ENCODE data around the gene SIX5.

The SIX5 gene

GRCh38 chr19:45792470-45793177, 23.6 kb upstream of the SIX5 start, which contains the start of gene DMWD:
Gene DMWD (minus strand): TSS chr19:45792845. CDS start chr19:45792756, 89 bp downstream.
- peak; percentile 99 for DNase-seq (ENCODE audit: low read depth)

GRCh38 chr19:45791744-45792469, 22.9 kb upstream of the SIX5 start:
- DNase-seq (ENCODE audit: low read depth): no peak

DNA sequence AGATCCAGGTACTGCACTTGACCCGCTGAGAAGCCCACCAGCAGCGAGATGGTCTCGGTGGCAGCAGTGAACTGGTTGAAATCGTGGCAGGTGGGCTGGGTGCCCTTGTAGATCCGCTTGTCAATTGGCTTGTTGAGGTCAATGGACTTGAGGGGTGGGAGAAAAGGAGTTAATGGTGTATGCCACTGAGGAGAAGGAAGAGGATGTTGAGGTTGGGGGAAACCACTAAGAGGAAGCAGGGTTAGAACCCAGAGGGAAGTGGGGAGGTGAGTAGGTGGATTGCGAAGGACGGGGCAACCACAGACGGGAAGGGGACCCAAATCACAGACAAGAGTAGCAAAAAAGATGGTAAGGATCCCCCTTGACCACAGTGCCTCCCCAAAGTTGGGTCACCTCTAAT, 21.9 kb upstream of the SIX5 start:
- DNase-seq (ENCODE audit: low read depth): no peak

DNA sequence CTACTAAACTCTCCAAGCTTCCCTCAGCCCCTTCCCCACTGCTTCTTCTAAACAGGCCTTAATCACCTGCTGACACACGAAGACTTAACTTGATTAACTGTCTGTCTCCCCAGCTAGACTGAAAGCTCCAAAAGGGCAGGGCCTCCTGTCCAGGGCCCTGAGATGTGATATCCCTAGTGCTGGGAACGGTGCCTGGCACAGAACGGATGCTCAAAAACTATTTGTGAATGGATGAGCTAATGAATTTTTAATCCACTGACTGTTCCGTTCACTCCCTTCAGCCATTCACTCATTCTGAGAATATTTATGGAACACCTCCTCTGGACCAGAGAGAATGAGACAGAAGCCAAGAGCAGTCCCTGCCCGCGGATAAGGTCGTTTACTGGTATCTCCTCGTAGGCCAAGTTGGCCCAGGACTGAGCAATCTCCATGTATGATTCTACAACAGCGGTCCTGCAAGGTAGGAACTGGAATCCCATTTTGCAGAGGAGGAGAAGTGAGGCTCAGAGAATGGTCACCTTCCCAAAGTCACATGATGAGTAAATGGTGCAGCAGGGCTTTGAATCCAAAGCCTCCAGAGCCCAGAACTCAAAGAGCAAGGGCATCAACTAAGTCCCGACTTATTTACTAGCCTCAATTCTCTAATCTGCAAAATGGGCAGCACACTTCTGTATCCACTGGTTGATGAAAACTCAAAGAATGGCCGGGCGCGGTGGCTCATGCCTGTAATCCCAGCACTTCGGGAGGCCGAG, 20.2 kb upstream of the SIX5 start:
- DNase-seq (ENCODE audit: low read depth): no peak

DNA sequence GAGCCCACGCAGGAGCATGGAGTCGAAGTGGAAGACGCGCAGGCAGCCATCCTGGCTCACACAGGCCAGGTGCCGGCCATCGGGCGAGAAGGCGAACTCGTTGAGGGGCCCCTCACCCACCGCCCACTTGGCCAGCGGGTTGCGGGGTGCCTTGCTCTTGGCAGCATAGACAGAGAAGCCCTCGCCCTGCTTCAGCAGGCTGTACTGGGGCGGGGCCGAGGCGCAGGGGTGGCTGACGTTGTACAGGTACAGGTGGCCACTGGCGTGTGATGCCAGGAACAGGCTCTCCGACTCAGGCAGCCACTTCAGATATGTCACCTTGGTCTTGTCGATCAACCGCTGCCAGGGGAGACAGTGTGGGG, 17.5 kb upstream of the SIX5 start:
- DNase-seq (ENCODE audit: low read depth): no peak

DNA sequence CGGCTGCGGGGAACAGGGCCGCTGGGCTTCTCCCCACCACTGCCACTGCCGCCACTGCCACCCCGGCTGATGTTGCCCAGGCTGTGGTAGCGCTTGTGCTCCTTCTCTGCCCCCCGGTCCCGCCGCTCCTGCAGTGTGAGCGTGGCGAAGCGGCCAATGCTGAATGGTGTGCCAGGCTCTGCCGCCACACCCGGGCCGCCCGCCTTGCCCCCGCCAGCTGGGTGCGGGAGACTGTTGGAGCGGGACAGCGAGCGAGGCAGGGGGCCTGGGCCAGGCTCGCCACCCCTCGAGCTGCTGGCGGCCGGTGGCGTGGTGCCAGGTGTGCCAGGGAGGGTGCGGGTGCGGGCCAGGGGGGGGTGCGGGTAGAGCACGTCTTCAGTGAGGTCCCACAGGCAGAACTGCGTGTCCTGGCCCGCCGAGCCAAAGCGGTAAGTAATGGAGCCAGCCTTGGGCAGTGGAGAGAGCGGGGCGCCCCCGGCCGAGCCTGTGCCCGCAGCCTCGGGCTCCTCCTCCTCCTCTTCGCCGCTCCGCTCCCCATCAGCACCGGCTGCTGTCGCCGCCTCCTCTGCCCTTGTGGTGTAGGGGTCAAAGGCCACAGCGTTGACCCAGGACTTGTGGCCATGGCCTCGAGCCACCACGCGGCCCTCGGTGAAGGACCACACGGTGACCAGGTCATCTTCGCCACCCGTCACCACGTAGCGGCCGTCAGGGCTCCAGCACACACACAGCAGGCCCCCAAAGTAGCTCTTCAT, 16.9 kb upstream of the SIX5 start:
- DNase-seq (ENCODE audit: low read depth): no peak

GRCh38 chr19:45785097-45785496, 16.0 kb upstream of the SIX5 start:
- DNase-seq (ENCODE audit: low read depth): no peak

GRCh38 chr19:45784096-45784495, 15.0 kb upstream of the SIX5 start:
- DNase-seq (ENCODE audit: low read depth): no peak

DNA sequence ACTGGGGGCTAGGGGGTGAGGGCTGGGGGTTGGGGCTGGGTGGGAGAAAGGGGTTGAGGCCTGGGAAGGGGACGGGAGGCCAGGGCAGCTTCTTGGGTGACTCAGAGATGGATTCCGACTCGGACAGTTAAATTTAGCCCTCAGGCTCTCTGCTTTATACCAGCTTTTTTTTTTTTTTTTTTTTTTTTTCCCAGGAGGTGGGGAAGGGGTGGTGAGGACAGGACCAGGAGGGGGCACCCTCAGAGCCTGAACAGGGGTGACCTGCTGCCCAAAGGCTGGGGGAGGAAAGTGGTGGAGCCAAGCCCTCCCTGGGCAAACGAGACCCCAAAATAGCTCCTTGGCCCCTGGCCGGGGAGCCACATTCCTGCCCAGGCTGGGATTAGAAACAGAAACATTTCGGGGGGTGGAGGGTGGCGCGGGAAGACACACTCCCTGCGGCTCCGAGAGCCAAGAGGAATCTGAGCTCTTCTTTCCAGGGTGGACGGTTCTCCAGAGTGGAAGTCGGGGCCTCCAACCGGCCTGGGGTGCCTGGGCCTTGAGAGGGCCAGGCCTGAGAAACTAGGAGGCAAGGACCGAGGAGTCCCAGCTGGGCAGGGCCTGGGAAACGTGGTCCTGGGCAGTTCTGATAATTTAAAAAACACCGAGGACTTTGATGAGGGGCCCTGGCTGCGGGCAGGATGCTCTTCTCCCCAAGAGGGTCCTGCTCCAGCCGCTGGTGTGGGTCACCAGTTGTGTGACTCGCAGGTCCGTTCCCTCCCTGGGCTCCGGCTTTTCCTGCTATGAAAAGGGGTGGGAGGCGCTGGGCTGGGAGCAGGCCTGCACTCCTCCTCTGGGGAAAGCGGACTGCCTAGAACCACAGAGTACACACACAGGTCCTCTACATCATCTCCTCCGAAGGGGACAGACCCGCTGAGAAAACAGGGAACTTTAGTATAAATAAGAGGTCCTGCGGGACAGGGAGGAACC, 14.1 kb upstream of the SIX5 start:
- DNase-seq (ENCODE audit: low read depth): no peak

DNA sequence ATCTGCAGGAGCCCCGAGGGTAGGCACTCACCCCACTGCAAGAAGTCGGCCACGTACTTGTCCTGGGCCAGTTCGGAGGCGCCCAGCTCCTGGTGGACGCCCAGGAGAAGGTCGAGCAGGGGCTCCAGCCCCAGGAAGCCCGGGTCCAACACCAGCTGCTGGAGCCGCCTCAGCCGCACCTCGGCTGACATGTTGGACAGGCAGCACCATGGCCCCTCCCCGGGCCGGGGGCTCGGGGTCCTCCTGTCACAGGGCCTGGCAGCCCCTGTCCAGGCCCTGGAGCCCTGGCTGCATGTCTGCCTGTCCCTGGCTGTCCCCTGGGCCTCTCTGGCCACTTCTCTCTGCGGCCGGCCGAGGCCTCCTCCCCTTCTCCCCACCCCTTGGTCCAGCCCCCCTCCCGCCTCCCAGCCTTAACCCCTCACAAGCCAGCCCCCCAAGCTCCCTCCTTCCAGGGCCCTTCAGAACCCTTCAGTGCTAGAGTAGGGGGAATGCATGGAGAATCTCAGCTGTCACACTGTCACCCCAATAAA, 13.2 kb upstream of the SIX5 start, which contains the start of gene DMPK:
DMPK (minus strand) TSS at position 329 of the 530 bp plus-strand sequence; CDS start at position 191, 138 bp downstream.
- no peak for DNase-seq (ENCODE audit: low read depth)

DNA sequence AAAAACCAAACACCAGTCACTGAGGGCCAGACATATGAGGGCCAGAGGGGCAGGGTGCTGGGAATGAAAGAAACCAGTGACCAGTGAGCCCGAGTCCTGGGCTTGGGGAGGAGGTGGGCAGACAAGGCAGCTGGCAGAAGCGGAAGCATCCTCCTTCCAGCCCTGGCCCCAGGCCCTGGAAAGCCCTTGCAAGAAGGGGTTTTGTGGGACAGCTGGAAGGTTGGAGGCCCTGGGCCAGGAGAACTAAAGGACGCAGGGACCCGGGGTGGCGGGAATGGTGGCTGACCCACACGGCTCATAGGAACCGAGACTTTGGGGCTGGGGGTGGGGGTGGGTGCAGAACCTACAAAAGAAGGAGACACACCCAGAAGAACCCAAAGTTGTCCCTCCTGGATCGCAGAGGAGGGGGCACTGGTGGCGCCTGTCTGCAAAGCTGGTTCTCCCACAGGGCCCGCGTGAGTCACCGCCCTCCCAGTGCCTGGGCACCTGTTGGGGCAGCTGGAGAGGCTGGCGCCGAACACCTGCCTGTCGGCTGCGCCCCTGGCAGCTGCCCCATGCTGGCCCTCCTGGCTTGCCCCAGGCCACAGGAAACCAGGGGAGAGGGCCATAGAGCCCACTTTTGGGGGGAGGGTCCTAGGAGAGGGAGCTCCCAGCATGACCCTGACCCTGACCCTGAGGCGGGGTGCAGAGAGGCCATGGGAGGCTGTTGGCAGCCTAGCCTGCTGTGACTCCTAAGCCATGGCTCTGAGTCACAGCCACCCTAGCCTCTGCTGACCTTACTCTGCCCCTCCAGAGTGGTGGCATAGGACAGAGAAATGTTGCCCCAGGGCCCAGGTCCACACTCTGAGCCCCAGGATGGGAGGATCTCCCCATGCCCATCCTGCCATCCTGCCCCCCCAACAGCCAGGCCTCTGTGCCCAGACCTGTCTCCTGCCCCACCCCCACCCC, 12.4 kb upstream of the SIX5 start:
- no peak for DNase-seq (ENCODE audit: low read depth)

DNA sequence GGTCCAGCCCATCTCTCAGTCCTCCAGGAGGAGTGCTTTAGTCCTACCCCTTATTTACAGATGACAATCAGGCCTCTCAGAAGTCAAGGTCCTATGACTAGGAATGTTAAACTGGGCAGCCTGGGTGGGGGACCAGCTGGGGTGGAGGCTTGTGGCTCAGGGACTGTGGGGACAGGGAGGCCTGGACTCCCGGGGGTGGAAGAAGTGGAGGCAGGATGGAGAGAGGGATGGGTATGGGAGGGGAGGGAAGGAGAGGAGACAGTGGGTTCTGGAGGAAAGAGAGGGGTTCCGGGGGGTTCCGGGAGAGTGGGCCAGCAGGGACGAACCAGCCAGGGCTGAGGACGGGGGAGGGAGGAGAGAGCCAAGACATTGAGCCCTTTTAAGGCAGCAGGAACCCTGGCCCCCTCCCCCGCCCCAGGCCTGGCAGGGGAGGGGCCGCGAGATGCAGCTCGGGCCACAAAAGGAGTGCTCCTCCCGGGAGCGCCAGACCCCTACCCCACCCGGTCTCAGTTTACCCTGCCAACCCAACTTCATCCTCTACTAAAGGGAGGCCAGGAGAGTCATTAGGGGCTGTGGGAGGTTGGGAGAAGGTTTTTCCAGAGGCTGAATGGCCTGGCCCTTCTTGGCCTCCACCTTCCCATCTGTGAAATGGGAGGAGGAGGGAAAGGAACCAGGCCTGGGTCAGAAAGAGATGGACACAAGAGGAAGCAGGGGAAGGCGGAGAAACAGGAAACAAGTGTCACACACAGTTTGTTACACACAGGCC, 11.6 kb upstream of the SIX5 start:
- no peak for DNase-seq (ENCODE audit: low read depth)

DNA sequence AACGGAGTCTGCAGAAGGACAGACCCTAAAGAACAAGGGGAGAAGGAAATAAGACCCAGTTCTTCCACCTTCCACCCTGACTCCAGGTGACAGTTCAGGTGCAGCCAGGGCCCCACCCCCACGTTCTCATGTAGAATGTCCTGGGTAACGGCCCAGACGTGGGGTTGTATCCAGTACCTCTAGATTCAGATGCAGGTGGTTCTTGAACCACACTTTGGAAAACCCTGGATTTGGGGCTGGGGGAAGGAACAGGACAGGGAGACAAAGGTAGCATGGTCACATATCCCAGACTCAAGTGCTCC, 11.0 kb upstream of the SIX5 start:
- no peak for DNase-seq (ENCODE audit: low read depth)

DNA sequence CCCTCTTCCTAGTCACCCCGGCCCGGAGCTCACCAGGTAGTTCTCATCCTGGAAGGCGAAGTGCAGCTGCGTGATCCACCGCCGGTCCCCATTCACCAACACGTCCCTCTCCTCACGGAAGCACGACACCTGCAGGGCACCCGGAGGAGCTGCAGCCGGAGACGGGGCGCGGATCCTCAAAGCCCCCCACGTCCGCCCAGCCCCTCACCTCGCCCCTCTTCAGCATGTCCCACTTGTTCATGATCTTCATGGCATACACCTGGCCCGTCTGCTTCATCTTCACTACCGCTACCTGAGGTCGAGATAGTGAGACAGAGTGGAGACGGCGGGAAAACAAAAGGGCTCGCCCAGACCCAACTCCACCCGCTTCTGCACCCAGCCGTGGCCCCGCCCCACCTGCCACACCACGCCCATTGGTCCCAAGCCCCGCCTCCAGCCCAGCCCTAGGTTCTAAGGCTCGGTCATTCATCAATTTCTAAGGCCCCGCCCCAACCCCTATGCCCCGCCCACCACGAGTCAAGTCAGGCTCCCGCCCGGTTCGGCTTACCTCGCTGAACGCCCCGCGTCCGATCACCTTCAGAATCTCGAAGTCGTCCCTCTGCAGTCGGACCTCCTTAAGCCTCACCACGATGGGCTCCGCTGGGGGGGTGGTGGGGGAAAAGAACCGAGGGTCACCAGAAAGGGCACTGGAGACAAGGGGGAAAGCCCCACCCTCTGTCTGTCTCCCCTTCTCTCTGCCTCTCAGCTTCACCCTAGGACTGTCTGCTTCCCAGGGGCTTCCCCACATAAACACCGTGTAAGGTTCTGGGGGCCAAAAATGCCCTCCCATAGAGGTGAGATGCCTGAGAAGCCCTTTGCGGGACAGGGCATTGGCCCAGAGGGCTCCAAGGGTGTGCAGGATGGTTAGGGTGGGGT, 10.4 kb upstream of the SIX5 start:
- DNase-seq (ENCODE audit: low read depth): peak; percentile 82

DNA sequence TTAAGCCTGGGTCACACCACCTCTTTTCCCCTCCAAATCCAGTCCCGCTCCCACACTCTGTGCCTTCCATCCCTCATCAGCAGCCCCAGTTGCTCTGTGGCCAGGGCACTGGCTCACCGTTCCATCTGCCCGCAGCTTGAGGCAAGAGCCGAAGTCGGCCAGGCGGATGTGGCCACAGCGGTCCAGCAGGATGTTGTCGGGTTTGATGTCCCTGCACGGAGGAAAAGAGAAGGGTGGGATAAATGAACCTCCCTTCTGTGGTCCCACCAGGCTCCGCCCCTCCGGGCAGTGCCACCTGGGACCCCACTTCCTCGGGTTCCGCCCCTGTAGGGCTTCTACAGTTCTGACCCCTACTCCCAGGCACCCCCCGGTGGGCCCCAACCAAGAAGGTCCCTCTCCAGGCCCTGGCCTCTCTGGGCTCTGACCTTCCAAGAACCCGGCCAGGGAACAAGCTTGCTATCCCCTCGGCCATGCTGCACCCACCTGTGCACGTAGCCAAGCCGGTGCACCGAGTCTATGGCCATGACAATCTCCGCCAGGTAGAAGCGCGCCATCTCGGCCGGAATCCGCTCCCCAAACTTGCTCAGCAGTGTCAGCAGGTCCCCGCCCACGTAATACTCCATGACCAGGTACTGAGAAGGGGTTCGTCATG, 9.1 kb upstream of the SIX5 start:
- DNase-seq (ENCODE audit: low read depth): no peak

- no peak for DNase-seq (ENCODE audit: low read depth)
These were observed 8.4 kb upstream of the SIX5 start for GRCh38 chr19:45777395-45777961.

- DNase-seq (ENCODE audit: low read depth): no peak
These were observed 5.7 kb upstream of the SIX5 start for GRCh38 chr19:45774765-45775164.

Data from stimulated activated CD8-positive, alpha-beta memory T cell treated with anti-CD3 and anti-CD28 coated beads, Interleukin-7, amount 100 ng/mL, for 24 hours (primary cell).